Choroid plexus epithelial cell (primary cell): ENCODE results near the gene GSG1L.

Source experiments
- DNase-seq: peaks from one replicate; pipeline ENCODE4 v3.0.0-alpha.2; 2010; ENCODE audit warnings: low read depth
- H3K4me3 ChIP-seq: 2 replicates; pipeline ENCODE4 v1.5.1; 2011; ENCODE audit warnings: low read depth, mild to moderate bottlenecking, control low read depth, low read length, moderate library complexity
- TF ChIP-seq, protein P1 (sequence below): conservative IDR thresholded peaks from 2 replicates; pipeline ENCODE4 v1.5.1; 2011; ENCODE audit warnings: low read depth, mild to moderate bottlenecking, control low read depth, inconsistent platforms, low read length, moderate library complexity

GSG1L gene

DNA sequence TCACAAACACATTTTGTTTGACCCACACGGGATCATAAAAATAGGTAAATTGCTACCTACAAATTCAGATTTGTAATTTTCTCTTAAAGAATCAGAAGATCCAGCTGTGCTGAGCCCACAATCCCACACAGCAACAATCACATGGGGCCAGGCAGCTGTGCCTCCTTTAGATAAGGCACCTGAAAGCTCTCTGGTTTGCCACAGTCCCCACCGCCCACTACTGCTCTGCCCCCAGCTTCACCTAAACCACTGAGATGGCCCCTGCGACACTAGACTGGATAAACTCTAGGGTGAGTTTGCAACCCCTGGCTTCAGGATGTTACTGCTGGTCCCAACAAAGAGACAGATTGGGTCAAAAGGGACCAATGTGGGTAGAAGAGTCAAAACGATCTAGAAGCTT is 96.8 kb downstream of the GSG1L start:
- no peak overlapping the region for H3K4me3 ChIP-seq
- DNase-seq = no peak
- TF ChIP-seq, protein P1, sequence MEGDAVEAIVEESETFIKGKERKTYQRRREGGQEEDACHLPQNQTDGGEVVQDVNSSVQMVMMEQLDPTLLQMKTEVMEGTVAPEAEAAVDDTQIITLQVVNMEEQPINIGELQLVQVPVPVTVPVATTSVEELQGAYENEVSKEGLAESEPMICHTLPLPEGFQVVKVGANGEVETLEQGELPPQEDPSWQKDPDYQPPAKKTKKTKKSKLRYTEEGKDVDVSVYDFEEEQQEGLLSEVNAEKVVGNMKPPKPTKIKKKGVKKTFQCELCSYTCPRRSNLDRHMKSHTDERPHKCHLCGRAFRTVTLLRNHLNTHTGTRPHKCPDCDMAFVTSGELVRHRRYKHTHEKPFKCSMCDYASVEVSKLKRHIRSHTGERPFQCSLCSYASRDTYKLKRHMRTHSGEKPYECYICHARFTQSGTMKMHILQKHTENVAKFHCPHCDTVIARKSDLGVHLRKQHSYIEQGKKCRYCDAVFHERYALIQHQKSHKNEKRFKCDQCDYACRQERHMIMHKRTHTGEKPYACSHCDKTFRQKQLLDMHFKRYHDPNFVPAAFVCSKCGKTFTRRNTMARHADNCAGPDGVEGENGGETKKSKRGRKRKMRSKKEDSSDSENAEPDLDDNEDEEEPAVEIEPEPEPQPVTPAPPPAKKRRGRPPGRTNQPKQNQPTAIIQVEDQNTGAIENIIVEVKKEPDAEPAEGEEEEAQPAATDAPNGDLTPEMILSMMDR = no peak

DNA sequence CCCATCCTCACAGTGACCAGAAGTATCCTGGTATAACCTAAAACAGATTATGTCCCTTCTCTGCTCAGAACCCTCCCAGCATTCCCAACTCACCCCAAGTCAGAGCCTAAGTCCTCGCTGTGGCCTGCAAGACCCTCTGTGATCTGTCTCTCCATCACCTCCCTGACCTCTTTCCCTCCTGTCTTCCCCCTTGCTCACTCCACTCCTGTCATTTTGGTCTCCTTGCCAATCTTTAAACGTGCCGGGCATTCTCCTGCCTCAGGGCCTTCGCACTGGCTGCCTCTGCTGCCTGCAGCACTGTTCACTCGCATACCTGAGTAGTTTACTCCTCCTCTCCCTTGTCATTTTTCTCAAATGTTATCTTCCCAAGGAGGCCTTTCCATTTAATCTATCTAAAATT is 97.7 kb downstream of the GSG1L start:
- DNase-seq = no peak
- TF ChIP-seq, protein P1 = no peak
- no peak overlapping the region for H3K4me3 ChIP-seq

DNA sequence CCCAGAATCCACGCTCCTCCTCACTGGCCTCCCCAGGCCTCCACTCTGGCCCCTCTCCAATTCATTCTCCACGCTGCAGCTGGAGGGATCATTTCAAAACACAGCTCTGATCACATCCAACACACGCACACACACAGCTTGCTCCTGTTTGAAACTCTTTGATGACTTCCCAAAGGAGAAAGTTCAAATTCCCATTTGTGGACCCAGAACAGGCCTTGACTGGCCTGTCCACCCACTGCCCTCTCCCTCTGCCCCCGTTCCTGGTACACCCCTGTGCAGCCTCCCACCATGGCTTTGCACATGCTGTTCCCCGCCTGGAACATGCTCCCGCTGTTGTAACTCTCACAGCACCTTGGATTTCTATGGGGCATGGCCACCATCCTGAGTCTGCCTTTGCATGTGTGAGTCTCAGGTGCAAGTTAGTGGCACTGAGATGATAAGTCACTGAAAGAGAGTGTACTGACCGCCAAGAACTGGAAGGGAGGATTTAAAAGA is 100.0 kb downstream of the GSG1L start:
- no peak overlapping the region for H3K4me3 ChIP-seq
- no peak for DNase-seq
- TF ChIP-seq, protein P1 = no peak

DNA sequence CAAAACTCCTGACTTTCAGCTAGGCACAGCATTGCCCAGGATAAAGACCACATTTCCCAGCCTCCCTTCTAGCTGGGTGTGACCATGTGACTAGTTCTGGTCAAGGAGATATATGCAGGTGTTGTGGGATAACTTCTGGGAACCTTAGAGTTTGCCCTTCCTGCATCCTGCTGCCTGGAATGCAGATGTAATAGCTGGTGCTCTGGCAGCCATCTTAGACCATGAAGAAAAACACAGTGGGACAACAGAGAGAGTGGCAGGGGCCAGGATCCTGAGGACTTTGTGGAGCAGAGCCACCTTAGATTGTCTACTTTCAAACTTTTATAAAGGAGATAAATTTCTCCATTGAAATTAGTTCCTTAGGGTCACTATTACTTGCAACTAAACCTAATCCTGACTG is 101.3 kb downstream of the GSG1L start:
- TF ChIP-seq, protein P1 = no peak
- no peak for DNase-seq
- H3K4me3 ChIP-seq = no peak overlapping the region

DNA sequence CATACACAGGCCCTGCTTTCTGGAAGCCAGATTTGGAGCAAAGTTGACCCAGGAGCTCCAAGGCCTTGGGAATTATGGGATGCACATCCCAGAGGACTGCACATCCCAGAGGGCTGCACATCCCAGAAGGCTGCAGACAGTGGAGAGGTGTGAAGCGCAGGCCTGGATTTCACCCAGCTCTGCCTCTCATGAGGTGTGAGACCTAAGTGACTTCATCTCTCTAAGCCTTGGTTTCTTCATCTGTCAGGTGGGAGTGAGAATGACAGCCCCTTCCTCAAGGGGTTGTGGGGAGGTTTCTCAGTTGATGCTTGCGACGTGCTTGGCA is 102.3 kb downstream of the GSG1L start:
- TF ChIP-seq, protein P1 = no peak
- H3K4me3 ChIP-seq = no peak overlapping the region
- DNase-seq = no peak

DNA sequence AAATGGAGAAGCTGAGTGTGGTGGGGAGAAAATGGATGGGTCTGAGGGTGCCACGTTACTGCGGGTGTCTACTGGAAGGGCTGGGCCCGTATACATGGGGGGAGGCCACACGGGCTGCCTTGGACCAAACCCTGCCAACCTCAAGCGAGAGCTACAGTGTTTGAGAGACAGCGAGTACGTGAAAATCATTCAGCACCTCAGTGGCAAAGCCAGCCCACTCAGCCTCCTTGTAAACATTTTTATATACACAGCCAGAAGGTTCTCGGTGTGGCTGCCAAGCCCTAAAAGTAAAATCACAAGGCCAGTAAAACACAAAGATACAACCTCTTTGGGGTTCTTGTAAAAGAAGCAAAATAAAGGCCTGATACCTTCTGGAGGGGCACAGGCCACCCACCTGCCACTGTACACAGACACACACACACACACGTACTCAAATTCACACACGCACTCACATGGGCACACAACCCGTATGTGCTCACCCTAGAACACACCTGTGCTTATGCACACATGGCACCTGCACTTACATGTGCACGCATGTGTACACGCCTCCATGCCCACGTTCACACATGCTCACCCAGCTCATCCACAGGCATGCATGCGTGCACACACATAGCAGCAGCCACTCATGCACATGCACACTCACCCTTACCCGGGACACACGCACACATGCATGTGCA is 102.8 kb downstream of the GSG1L start:
- no peak overlapping the region for H3K4me3 ChIP-seq
- TF ChIP-seq, protein P1 = no peak
- DNase-seq = no peak

DNA sequence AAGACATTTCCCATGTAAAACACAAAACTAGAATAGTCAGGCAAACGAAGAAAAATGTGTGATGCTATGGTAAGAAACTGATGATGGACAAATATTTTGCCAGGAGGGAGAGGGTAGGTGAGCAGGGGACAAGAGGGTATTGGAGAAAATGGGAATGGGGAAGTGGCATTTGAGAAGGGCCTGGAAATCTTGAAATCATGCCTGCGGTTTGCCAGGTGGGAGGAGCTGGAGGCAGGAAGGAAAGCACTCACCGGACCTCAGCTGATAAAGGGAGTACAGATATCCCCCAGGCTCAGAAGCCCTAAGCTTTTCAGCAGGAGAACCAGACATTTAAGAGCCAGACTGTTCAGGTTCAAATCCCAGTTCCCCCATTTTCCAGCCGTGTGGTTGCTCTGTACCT is 103.6 kb downstream of the GSG1L start:
- no peak overlapping the region for H3K4me3 ChIP-seq
- no peak for DNase-seq
- TF ChIP-seq, protein P1 = no peak
